A673 (cell line): ENCODE measurements around the gene PNRC1.

ENCODE experiments used
- EZH2 ChIP-seq: fragments of 200-600 bp; sonication (generic); IDR thresholded peaks from 2 replicates; pipeline ENCODE4 v1.6.1; 2017; ENCODE audit warnings: borderline replicate concordance, low read depth, mild to moderate bottlenecking, mixed read lengths, antibody characterized with exemption, low read length; ENCODE audit not compliant: poor library complexity, severe bottlenecking
- TF ChIP-seq, protein P1 (sequence below): fragments of 300-800, 200-600 bp; sonication (generic); conservative IDR thresholded peaks from 2 replicates; pipeline ENCODE4 v1.5.1; 2017; ENCODE audit warnings: low read depth, mild to moderate bottlenecking, antibody characterized with exemption, low read length, moderate library complexity, mixed read lengths

GRCh38 chr6:89048288-89048923 is 32.1 kb upstream of the PNRC1 start:
- TF ChIP-seq, protein P1, sequence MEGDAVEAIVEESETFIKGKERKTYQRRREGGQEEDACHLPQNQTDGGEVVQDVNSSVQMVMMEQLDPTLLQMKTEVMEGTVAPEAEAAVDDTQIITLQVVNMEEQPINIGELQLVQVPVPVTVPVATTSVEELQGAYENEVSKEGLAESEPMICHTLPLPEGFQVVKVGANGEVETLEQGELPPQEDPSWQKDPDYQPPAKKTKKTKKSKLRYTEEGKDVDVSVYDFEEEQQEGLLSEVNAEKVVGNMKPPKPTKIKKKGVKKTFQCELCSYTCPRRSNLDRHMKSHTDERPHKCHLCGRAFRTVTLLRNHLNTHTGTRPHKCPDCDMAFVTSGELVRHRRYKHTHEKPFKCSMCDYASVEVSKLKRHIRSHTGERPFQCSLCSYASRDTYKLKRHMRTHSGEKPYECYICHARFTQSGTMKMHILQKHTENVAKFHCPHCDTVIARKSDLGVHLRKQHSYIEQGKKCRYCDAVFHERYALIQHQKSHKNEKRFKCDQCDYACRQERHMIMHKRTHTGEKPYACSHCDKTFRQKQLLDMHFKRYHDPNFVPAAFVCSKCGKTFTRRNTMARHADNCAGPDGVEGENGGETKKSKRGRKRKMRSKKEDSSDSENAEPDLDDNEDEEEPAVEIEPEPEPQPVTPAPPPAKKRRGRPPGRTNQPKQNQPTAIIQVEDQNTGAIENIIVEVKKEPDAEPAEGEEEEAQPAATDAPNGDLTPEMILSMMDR, result no peak
- TF ChIP-seq EZH2, result no peak
